Thoracic aorta (tissue), 2 donors: ENCODE results near the gene BSND. TPM values are rescaled to one million over a fixed set of nuclear protein-coding genes. Genes with fewer than 3 reads are reported as not detected.
"Not testable (repeated sequence)": the region's sequence is repeated elsewhere in the genome, so short reads cannot be mapped to it uniquely, and the experiment has no call there.

Experiments used
- ATAC-seq: fragments of 150-250 bp; one replicate; pipeline ENCODE4 v1.8.0; 2017; ENCODE audit warnings: low read depth; ENCODE audit not compliant: insufficient number of reproducible peaks, low FRiP score
- DNase-seq: peaks from one replicate; pipeline ENCODE4 v3.0.0-alpha.2; 2020; ENCODE audit warnings: low spot score
- H3K27ac ChIP-seq, 2 donors: fragments of 200-600 bp; sonication (generic); 1 replicate in 1 of 2; 2 replicates in 1 of 2; pipeline ENCODE4 v1.5.1; 2016; ENCODE audit warnings: mild to moderate bottlenecking in 2 of 2, moderate library complexity in 2 of 2
- H3K27me3 ChIP-seq: fragments of 200-600 bp; sonication (generic); replicated peaks from 2 replicates; pipeline ENCODE4 v1.6.0; 2016; ENCODE audit warnings: mild to moderate bottlenecking; ENCODE audit not compliant: insufficient read depth
- H3K36me3 ChIP-seq: fragments of 200-600 bp; sonication (generic); one replicate; pipeline ENCODE4 v1.5.1; 2016
- H3K4me1 ChIP-seq, 2 donors: fragments of 200-600 bp; sonication (generic); 1 replicate in 1 of 2; 2 replicates in 1 of 2; pipeline versions ENCODE4 v1.5.1 to v1.6.0; 2016; ENCODE audit warnings: low read depth in 2 of 2, mild to moderate bottlenecking in 1 of 2; ENCODE audit not compliant: control insufficient read depth in 1 of 2
- H3K4me3 ChIP-seq: fragments of 200-600 bp; sonication (generic); 2 replicates; pipeline ENCODE4 v1.5.1; 2016; ENCODE audit warnings: mild to moderate bottlenecking
- H3K9me3 ChIP-seq: fragments of 200-600 bp; sonication (generic); 2 replicates; pipeline ENCODE4 v1.5.1; 2016
- total RNA-seq, 2 donors: library from RNA; depleted of rRNA; stranded (reverse); fragments of >200 nt; gene quantifications; one replicate each; pipeline versions ENCODE4 v1.1.0 to v1.2.3, GENCODE V29; 2016
- TF ChIP-seq, protein P1 (sequence below): fragments of 200-600 bp; sonication (generic); IDR thresholded peaks from one replicate; pipeline ENCODE4 v1.5.1; 2019; ENCODE audit warnings: antibody characterized with exemption

The BSND gene
- total RNA-seq, 2 donors from 2014 or later = not detected

DNA sequence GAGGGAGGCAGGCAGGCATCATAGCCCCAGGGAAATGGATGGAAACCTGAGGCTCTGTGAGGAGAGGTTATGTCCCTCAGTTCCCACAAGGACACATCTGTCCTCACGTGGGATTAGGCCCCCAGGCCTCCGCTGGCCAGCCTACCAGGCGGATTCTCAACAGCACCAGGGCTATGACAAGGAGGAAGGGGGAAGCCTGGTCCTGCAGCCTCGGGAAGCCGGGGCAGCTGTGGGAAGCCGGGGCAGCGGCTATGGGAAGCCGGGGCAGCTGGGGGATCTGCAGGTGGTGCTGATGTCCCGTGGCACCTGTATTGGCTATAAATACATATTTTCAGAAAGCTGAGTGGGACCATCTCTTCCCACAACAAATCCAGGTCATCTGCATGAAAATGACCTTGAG lies 19.7 kb downstream of the BSND start:
- Histone ChIP-seq H3K36me3 (no peaks in the 10 kb centered on the region), H3K4me3 (no peak overlapping the region), H3K27me3 (no peaks in the 10 kb centered on the region), H3K27ac (no peak overlapping the region), H3K4me1 (peaks cover 0 to 7% of the 10 kb centered on the region in 2 donors), H3K9me3 (no peaks in the 10 kb centered on the region)
- TF ChIP-seq, protein P1, sequence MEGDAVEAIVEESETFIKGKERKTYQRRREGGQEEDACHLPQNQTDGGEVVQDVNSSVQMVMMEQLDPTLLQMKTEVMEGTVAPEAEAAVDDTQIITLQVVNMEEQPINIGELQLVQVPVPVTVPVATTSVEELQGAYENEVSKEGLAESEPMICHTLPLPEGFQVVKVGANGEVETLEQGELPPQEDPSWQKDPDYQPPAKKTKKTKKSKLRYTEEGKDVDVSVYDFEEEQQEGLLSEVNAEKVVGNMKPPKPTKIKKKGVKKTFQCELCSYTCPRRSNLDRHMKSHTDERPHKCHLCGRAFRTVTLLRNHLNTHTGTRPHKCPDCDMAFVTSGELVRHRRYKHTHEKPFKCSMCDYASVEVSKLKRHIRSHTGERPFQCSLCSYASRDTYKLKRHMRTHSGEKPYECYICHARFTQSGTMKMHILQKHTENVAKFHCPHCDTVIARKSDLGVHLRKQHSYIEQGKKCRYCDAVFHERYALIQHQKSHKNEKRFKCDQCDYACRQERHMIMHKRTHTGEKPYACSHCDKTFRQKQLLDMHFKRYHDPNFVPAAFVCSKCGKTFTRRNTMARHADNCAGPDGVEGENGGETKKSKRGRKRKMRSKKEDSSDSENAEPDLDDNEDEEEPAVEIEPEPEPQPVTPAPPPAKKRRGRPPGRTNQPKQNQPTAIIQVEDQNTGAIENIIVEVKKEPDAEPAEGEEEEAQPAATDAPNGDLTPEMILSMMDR = no peak
- no peak for ATAC-seq
- no peak for DNase-seq

DNA sequence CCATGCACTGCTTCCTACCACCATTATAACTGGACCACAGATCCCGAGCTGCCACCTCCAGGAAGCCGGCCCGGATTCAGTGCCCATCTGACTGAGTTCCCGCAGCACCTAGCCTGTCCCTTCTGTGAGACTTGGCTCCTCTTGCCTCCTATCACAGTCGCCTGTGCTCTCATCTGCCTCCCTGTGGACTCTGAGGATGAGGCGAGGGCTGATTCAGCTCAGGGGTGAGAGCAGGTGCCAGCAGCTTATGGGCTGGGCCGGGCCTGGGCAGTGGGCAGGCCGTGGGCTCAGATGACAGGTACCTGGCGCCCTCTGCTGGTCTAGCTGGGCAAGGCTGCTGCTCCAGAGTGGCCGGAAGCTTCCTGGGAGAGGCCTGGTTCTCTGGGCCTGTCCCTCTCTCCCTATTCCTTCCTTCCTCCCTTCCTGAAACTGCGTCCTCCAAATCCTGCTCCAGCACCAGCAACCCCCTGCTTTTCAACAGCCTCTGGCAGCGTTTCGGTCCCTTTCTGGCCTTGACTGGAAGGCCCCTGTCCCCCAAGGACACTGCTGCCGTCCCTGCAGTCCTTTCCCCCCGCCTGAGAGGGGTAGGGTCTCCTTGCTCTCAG lies 23.3 kb downstream of the BSND start:
- H3K9me3 ChIP-seq = no peaks in the 10 kb centered on the region
- TF ChIP-seq, protein P1 = peak; percentile 77
- H3K4me1 ChIP-seq = no peaks in the 10 kb centered on the region
- ATAC-seq (peak; percentile 93), DNase-seq (peak; percentile 28)
- no peak overlapping the region for H3K27ac ChIP-seq
- H3K27me3 ChIP-seq = no peaks in the 10 kb centered on the region
- no peak overlapping the region for H3K4me3 ChIP-seq
- H3K36me3 ChIP-seq = no peaks in the 10 kb centered on the region

GRCh38 chr1:55024163-55024562 lies 25.4 kb downstream of the BSND start:
- not testable (repeated sequence) for H3K4me3 ChIP-seq, H3K9me3 ChIP-seq, H3K27me3 ChIP-seq, H3K4me1 ChIP-seq, H3K27ac ChIP-seq, ATAC-seq, DNase-seq, H3K36me3 ChIP-seq

DNA sequence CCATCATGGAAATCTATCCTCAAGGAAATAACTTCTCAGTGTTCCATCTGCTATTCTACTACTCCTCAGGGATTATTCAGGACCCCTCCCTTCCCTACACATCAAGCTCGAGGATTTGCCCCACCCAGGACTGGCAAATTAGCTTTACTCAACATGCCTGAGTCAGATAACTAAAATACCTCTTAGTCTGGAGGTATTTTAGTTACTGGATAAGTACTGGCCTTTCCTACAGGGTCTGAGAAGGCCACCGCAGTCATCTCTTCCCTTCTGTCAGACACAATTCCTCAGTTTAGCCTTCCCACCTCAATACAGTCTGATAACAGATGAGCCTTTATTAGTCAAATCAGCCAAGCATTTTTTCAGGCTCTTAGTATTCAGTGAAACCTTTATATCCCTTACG lies 27.9 kb downstream of the BSND start:
- H3K9me3 ChIP-seq, H3K4me3 ChIP-seq, H3K4me1 ChIP-seq, DNase-seq, H3K36me3 ChIP-seq, ATAC-seq, H3K27me3 ChIP-seq, H3K27ac ChIP-seq: not testable (repeated sequence)

GRCh38 chr1:55031098-55031497 lies 32.4 kb downstream of the BSND start:
- H3K27ac ChIP-seq, H3K4me1 ChIP-seq, ATAC-seq, H3K9me3 ChIP-seq, H3K27me3 ChIP-seq, H3K4me3 ChIP-seq, DNase-seq, H3K36me3 ChIP-seq: not testable (repeated sequence)

DNA sequence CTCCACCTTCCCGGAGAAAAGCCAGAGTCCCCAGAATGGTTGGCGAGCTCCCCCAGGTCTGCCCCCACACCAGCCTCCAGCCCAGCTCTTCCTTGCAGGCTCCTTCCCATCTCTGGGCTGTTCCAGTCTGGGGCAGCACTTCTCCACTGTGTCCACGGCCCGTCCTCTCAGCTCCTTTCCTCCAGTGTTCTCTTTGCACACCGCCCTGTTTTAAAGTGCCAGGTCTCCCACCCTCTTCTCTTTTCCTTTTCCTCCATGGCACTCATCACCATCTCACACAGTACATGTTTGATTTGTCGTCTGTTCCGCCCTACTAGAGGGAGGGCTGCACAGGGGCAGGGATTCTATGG lies 34.5 kb downstream of the BSND start:
- Histone ChIP-seq H3K36me3 (no peaks in the 10 kb centered on the region), H3K4me3 (no peak overlapping the region), H3K27me3 (no peaks in the 10 kb centered on the region), H3K27ac (no peak overlapping the region), H3K9me3 (no peaks in the 10 kb centered on the region), H3K4me1 (no peaks in the 10 kb centered on the region)
- TF ChIP-seq, protein P1 = no peak
- ATAC-seq = no peak
- no peak for DNase-seq

DNA sequence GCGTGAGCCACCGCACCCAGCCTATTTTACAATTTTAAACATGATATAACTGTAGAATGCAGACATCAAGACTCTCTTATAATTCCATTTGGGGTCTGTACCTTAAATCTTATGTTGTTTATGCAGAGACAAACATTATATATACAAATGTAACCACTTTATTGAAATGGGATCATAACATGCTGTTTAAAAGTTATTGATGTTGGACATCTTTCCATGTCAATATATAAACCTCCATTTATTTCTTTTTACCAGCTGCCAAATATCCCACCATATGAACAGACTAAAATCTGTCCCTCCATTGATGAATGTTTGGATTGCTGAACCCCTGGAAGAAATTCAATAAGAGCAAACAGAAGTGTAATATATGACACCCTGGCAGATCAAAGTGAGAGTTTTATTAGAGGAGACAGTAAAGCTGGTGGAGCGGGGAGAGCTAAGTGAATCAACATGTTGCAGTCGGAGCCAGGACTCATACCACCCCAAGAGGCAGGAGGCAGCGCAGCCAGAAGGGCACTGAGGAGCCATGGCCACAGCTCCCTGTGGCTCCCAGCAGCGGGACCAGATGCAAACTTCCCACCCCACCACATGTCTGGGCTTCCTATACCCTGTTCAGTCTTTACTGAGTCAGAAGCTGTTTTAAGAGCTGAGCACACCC lies 35.9 kb downstream of the BSND start:
- DNase-seq = no peak
- Histone ChIP-seq H3K4me3 (no peak overlapping the region), H3K27ac (no peak overlapping the region), H3K9me3 (no peaks in the 10 kb centered on the region), H3K27me3 (no peaks in the 10 kb centered on the region), H3K4me1 (peaks cover 0 to 6% of the 10 kb centered on the region in 2 donors), H3K36me3 (no peaks in the 10 kb centered on the region)
- ATAC-seq = no peak
- TF ChIP-seq, protein P1 = no peak
